GM12891 (cell line): Measurements from ENCODE around the gene PRIMA1.

ENCODE experiments used
- DNase-seq: peaks from one replicate; pipeline ENCODE4 v3.0.0; 2011; ENCODE audit warnings: low spot score; ENCODE audit not compliant: insufficient read length
- FAIRE-seq: peaks from 2 replicates; lab custom pipeline; 2011; peaks lifted over from hg19 to GRCh38; lab: Jason Lieb, UNC
- PAX5 ChIP-seq: IDR thresholded peaks from 2 replicates; pipeline ENCODE4 v1.6.1; 2011; ENCODE audit warnings: low read length, moderate library complexity, mild to moderate bottlenecking; ENCODE audit not compliant: insufficient read depth, severe bottlenecking
- POLR2A ChIP-seq: IDR thresholded peaks from 2 replicates; pipeline ENCODE4 v1.6.1; 2011; ENCODE audit warnings: low read depth, low read length, control low read depth
- POLR2AphosphoS5 ChIP-seq: IDR thresholded peaks from 2 replicates; pipeline ENCODE4 v1.6.1; 2011; ENCODE audit warnings: low read depth, low read length, control low read depth
- POU2F2 ChIP-seq: IDR thresholded peaks from 2 replicates; pipeline ENCODE4 v1.6.1; 2011; ENCODE audit warnings: low read depth, mild to moderate bottlenecking, control low read depth, low read length, moderate library complexity
- SPI1 ChIP-seq: IDR thresholded peaks from 2 replicates; pipeline ENCODE4 v1.6.1; 2011; ENCODE audit warnings: low read depth, low read length, control low read depth
- TAF1 ChIP-seq: IDR thresholded peaks from 2 replicates; pipeline ENCODE4 v1.6.1; 2011; ENCODE audit warnings: low read depth, low read length, control low read depth

The PRIMA1 gene

GRCh38 chr14:93747102-93747501, 41.2 kb downstream of the PRIMA1 start:
- no peak for FAIRE-seq
- no peak for DNase-seq
- TF ChIP-seq SPI1 (no peak), POU2F2 (no peak), POLR2AphosphoS5 (no peak), TAF1 (no peak), PAX5 (no peak), POLR2A (no peak)

DNA sequence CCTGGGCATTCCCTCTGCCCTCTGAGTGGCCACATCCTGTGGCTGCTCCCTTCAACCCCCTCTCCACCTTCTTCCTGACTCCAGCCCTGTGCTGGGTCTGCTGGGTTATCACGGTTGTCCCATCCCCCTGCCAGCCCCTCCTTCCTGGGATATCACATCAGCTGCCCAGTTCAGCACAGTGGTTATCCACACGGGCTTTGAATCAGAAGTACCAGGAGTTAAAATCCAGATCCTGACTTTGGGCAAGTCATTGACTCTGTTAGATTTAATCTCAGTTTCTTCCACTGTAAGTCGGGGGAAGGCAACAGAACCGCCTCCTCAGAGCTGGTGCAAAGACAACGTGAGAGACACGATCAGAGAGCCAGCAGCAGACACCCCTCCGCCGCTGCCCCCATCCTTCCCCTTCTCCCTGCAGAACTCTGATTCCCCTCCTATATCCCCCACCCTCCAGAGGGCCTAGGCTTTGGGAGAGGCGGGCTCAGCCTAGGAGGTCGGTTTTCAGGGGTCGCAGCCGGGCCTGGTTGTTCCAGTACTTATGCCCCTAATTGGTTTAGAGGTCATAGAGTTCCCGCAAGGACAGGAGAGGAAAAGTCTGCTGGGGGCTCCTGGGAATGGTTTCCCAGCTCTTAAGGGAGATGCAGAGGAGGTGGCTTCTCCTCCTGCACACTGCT, 42.5 kb downstream of the PRIMA1 start:
- DNase-seq = no peak
- no peak for FAIRE-seq
- TF ChIP-seq SPI1 (no peak), POLR2AphosphoS5 (no peak), TAF1 (no peak), PAX5 (no peak), POLR2A (no peak), POU2F2 (no peak)

DNA sequence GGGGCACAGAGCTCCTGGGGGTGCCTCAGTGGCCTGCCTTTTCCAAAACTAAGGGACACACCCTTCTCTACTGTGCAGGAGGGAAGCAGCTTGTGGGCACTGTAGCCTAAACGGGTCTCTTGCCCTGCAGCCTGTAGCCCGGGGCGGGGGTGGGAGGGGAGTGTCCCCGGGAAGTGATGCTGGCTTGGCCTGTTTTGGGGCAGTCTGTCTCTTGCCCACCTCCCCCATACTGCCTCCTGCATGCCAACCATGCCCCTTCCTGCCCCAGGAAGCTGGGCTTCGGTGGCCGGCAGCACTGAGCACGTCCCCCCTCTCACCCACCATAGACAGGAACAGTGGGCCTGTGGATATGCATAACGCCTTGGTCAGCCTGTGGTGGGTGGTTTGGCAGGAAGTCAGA, 43.4 kb downstream of the PRIMA1 start:
- TF ChIP-seq PAX5 (no peak), TAF1 (no peak), POLR2AphosphoS5 (no peak), POU2F2 (no peak), POLR2A (no peak), SPI1 (no peak)
- FAIRE-seq (no peak), DNase-seq (no peak)

DNA sequence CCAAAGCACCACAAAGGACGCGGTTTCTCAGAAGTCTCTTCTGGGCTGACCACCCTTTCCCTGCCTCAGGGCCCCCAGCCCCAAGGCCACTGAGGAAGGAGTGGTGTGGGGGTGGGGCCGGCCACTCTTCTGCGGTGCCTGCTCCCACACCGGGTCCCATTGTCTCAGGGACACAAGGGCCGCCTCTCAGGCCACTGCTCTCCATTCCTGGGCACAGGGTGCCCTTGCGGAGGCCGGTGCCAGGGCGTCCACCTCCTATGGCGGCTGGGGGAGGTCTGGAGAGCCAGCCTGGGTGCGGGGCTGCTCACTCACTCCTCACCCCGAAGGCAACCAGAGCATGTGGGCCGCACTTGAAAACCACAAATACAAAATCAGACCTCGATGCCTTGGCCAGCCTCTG, 44.1 kb downstream of the PRIMA1 start:
- TF ChIP-seq POU2F2 (no peak), PAX5 (no peak), POLR2A (no peak), POLR2AphosphoS5 (no peak), TAF1 (no peak), SPI1 (no peak)
- DNase-seq (no peak), FAIRE-seq (no peak)

- DNase-seq (no peak), FAIRE-seq (no peak)
- TF ChIP-seq POU2F2 = no peak
- TF ChIP-seq PAX5 = no peak
- no peak for TF ChIP-seq TAF1
- no peak for TF ChIP-seq SPI1
- TF ChIP-seq POLR2A = no peak
- TF ChIP-seq POLR2AphosphoS5 = no peak
Measured at GRCh38 chr14:93743270-93744060, 44.8 kb downstream of the PRIMA1 start.

DNA sequence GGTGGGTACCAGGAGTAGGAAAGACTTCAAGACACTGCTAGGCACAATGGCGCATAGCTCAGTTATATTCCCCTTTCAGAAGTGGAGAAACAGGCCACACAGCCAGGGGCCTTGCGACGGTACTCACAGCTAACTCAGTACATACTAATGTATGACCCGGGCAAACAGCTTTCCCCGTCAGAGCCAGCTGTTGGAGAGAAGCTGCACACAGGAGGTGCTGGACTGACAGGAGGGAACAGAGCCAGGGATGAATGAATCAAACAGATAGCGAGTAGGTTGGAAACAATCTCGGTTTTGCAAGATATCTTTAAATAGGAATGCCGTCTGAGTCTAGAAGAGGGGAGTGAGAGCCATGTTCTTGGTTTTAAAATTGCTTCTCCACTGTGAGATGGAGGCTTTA, 45.5 kb downstream of the PRIMA1 start:
- TF ChIP-seq PAX5 (no peak), POU2F2 (no peak), POLR2A (no peak), SPI1 (no peak), TAF1 (no peak), POLR2AphosphoS5 (no peak)
- no peak for FAIRE-seq
- no peak for DNase-seq

DNA sequence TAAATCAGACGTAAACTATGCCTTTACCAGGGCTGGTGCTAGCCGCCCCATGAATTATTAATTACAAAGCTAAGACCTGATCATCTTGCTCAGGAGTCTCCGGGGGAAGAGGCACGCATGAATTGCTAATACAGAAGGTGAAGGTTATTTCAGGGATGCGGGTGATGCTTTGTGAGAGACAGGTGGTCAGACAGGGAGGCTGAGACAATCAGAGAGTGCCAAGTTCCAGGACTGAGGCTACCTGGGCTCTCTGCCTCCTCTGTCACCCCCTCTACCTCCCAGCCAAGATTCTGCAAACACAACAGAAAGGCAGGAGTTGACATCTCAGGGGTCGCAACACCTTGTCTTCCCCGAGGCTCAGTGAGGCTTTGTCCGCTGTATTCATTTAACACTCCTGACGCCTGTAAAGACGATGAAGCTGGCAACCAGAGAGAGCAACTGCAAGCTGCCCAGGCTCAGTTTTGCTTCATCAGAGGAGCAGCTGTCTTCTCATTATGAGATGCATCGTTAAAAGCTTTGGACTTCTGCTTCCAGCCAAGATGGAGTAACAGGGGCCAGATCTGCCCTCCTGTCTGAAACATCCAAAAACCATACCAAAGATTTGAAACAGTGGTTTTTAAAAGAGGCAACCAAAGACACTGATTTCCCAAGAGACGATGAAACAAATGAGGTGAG, 46.6 kb downstream of the PRIMA1 start:
- no peak for TF ChIP-seq POLR2AphosphoS5
- no peak for TF ChIP-seq POLR2A
- TF ChIP-seq SPI1 = no peak
- no peak for TF ChIP-seq TAF1
- TF ChIP-seq PAX5 = no peak
- TF ChIP-seq POU2F2 = no peak
- no peak for DNase-seq
- FAIRE-seq = no peak

DNA sequence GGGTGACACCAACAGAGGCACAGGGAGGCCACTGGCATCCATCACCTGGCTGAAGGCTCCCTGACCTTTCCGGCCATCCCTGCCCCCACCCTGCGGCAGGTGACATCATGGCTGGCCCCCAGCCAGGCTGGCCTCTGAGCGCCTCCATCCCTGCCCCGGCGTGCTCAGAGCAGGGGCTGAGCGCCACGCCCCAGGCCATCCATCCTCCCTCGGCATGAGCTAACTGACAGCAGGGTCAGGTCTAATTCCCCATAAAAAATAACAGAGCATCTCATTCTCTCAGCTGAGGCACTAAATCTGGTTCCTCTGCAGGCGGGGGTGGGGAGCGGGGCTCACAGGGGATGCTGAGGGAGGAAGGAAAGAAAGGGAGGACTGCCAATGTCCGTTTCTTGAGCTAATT, 50.7 kb downstream of the PRIMA1 start:
- FAIRE-seq = no peak

DNA sequence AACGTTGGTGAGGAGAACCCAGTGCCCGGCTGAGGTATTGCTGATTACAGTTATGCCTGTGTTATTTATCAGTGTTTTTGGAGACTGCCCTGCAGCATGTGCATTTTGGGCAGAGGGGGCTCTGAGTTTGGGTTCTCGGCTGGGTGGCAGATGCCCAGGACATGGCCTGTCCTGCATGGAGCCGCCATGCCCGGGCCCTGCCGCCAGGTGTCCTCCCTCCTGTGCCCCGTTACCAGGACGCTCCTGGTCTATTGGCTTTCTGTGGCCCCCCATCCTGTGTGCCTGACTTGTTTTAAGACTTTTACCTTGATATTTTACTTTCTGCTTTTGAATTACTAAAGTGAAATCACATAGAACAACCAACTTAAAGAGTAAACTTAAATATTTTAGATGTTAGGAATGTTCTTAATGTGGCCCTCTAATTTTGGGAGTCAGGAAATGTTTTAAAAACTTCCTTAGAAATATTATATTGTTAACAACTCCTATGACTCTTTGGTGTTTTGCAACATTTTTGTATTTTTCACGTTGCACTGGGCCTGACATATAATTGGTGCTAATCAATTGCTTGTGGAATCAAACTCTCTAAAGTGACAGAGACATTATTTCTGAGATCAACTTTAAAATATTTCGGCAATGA, 51.8 kb downstream of the PRIMA1 start:
- DNase-seq (no peak), FAIRE-seq (no peak)
- TF ChIP-seq PAX5 = no peak
- no peak for TF ChIP-seq POLR2A
- TF ChIP-seq SPI1 = no peak
- TF ChIP-seq POU2F2 = no peak
- TF ChIP-seq POLR2AphosphoS5 = no peak
- no peak for TF ChIP-seq TAF1

More for the DNA sequence above, 50.7 kb downstream of the PRIMA1 start:
- DNase-seq = no peak
- TF ChIP-seq POLR2AphosphoS5 (no peak), POLR2A (no peak), SPI1 (no peak), POU2F2 (no peak), PAX5 (no peak), TAF1 (no peak)
